Mesenchymal stem cell (in vitro differentiated cells and primary cell): ENCODE data around the gene SPOUT1.

ENCODE experiments used
- DNase-seq: peaks from one replicate; pipeline ENCODE4 v3.0.0-alpha.2; 2013
- H2AFZ ChIP-seq: one replicate; pipeline ENCODE4 v1.6.1; 2013; ENCODE audit warnings: low read depth, mild to moderate bottlenecking, control low read depth, inconsistent platforms, low read length, moderate library complexity
- H2AK5ac ChIP-seq: 2 replicates; pipeline ENCODE4 v1.6.1; 2013; ENCODE audit warnings: low read length, moderate library complexity, mild to moderate bottlenecking, inconsistent platforms; ENCODE audit not compliant: severe bottlenecking
- H2BK120ac ChIP-seq: one replicate; pipeline ENCODE4 v1.6.1; 2013; ENCODE audit warnings: low read depth, mild to moderate bottlenecking, inconsistent platforms, low read length, moderate library complexity
- H2BK12ac ChIP-seq, 2 experiments: one replicate each; pipeline ENCODE4 v1.6.1; 2013; ENCODE audit warnings: inconsistent platforms in 2 of 2, low read length in 2 of 2, mild to moderate bottlenecking in 2 of 2, moderate library complexity in 2 of 2, control low read depth in 1 of 2
- H2BK15ac ChIP-seq: one replicate; pipeline ENCODE4 v1.6.1; 2013; ENCODE audit warnings: mild to moderate bottlenecking, low read depth, inconsistent platforms; ENCODE audit not compliant: poor library complexity, severe bottlenecking
- H2BK5ac ChIP-seq: 2 replicates; pipeline ENCODE4 v1.6.1; 2013; ENCODE audit warnings: low read depth, mild to moderate bottlenecking, low read length, control low read depth, inconsistent platforms; ENCODE audit not compliant: poor library complexity, severe bottlenecking
- H3K14ac ChIP-seq, 2 experiments: one replicate each; pipeline ENCODE4 v1.6.1; 2013; ENCODE audit warnings: inconsistent platforms in 2 of 2, low read length in 2 of 2, control low read depth in 1 of 2, mild to moderate bottlenecking in 1 of 2, moderate library complexity in 1 of 2
- H3K18ac ChIP-seq, 2 experiments: one replicate each; pipeline ENCODE4 v1.6.1; 2013; ENCODE audit warnings: inconsistent platforms in 2 of 2, low read length in 2 of 2, control low read depth in 1 of 2, low read depth in 1 of 2, mild to moderate bottlenecking in 1 of 2
- H3K23ac ChIP-seq, 2 experiments: one replicate each; pipeline ENCODE4 v1.6.1; 2013; ENCODE audit warnings: inconsistent platforms in 2 of 2, low read length in 2 of 2, mild to moderate bottlenecking in 2 of 2, moderate library complexity in 2 of 2, control low read depth in 1 of 2
- H3K27ac ChIP-seq: 2 replicates; pipeline ENCODE4 v1.5.1; 2013; ENCODE audit warnings: mild to moderate bottlenecking, moderate library complexity, low read length, control low read depth, inconsistent platforms; ENCODE audit not compliant: poor library complexity, severe bottlenecking
- H3K27me3 ChIP-seq, 2 experiments: 2 replicates each; pipeline versions ENCODE4 v1.6.1 to v1.7.0; 2013; ENCODE audit warnings: low read length in 2 of 2, mild to moderate bottlenecking in 2 of 2, moderate library complexity in 2 of 2, control low read depth in 1 of 2, inconsistent platforms in 1 of 2; ENCODE audit not compliant: control insufficient read depth in 1 of 2, insufficient read depth in 1 of 2
- H3K36me3 ChIP-seq, 2 experiments: 2 replicates each; pipeline versions ENCODE4 v1.6.1 to v1.7.0; 2013; ENCODE audit warnings: low read length in 2 of 2, control low read depth in 1 of 2, inconsistent platforms in 1 of 2, low read depth in 1 of 2, mild to moderate bottlenecking in 1 of 2; ENCODE audit not compliant: insufficient read depth in 2 of 2, control insufficient read depth in 1 of 2
- H3K4ac ChIP-seq, 2 experiments: one replicate each; pipeline ENCODE4 v1.6.1; 2013; ENCODE audit warnings: inconsistent platforms in 2 of 2, low read length in 2 of 2, mild to moderate bottlenecking in 2 of 2, moderate library complexity in 2 of 2, control low read depth in 1 of 2, low read depth in 1 of 2
- H3K4me1 ChIP-seq: 2 replicates; pipeline ENCODE4 v1.6.1; 2013; ENCODE audit warnings: low read depth, low read length, control low read depth; ENCODE audit not compliant: control insufficient read depth, insufficient read depth
- H3K4me2 ChIP-seq: 2 replicates; pipeline ENCODE4 v1.6.1; 2013; ENCODE audit warnings: low read length, mild to moderate bottlenecking, inconsistent platforms; ENCODE audit not compliant: poor library complexity, severe bottlenecking
- H3K4me3 ChIP-seq, 2 experiments: 2 replicates each; pipeline versions ENCODE4 v1.5.1 to v1.7.0; 2013; ENCODE audit warnings: low read length in 2 of 2, mild to moderate bottlenecking in 2 of 2, control low read depth in 1 of 2, low read depth in 1 of 2; ENCODE audit not compliant: insufficient read depth in 1 of 2
- H3K79me1 ChIP-seq: replicated peaks from 2 replicates; pipeline ENCODE4 v1.6.1; 2013; ENCODE audit warnings: mild to moderate bottlenecking, control low read depth, low read length, inconsistent platforms; ENCODE audit not compliant: poor library complexity, severe bottlenecking
- H3K9ac ChIP-seq: 2 replicates; pipeline ENCODE4 v1.7.0; 2013; ENCODE audit warnings: mild to moderate bottlenecking, low read length, moderate library complexity
- H3K9me3 ChIP-seq: 2 replicates; pipeline ENCODE4 v1.7.0; 2013; ENCODE audit warnings: mild to moderate bottlenecking, low read length; ENCODE audit not compliant: control insufficient read depth
- H4K8ac ChIP-seq: one replicate; pipeline ENCODE4 v1.6.1; 2013; ENCODE audit warnings: inconsistent platforms, mild to moderate bottlenecking, low read length, moderate library complexity
- H4K91ac ChIP-seq: one replicate; pipeline ENCODE4 v1.6.1; 2013; ENCODE audit warnings: mild to moderate bottlenecking, low read length, inconsistent platforms
- WGBS: methylation state at CpG from one replicate; pipeline ENCODE4 v1.1.7; 2013; ENCODE audit warnings: mixed read lengths; 5-methylcytosine and 5-hydroxymethylcytosine counted together

SPOUT1 gene

DNA sequence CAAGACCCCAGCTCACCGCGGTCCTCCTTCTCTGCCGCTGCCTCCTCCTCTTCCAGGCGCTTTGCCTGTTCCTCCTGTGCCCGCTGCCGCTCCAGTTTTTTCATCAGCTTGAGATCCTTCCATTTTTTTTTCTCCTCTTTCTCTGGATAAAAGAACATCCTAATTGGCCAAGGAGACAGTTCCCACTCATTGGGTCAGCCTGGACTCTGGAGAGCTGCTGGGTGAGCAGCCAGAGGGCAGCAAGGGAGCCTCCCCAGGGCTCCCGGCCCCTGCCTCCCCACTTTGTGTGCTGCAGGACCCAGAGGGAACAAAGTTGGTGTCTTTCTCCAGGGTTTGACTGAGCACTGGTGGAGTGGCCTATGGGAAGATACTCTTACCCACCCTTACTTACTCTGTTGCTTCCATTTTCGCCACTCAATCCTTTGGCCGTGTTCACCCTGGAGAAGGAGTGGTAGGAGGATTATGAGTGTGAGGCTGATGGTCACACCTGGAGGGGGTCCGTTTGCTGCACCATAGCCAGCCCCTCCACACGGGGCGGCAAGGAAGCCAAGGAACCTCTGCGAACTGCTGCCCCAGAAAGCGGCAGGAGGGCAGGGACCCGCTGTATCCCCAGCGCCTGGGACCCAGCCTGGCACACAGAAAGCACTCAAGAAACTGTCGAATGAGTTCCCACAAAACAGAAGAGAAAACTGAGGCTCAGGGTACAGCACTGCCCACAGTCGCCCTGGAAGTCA, 708 bp downstream of the SPOUT1 start:
- H2AFZ ChIP-seq = peak overlapping the region; percentile 57
- peak overlapping the region; percentile 47 for H4K8ac ChIP-seq
- 36% methylated on average over 17 of the region's 18 CpGs for WGBS
- H3K14ac ChIP-seq = peak overlapping the region in 1 of 2 experiments; percentile 91
- no peak overlapping the region for H2AK5ac ChIP-seq
- peak overlapping the region; percentile 97 for H3K4me2 ChIP-seq
- no peak overlapping the region for H2BK12ac ChIP-seq
- peaks cover 46 to 52% of the 10 kb centered on the region in 2 experiments for H3K36me3 ChIP-seq
- peak overlapping the region; percentile 76 for H2BK120ac ChIP-seq
- no peak overlapping the region for H2BK15ac ChIP-seq
- no peaks in the 10 kb centered on the region for H3K27me3 ChIP-seq
- DNase-seq = peak; percentile 25
- peak overlapping the region in 1 of 2 experiments; percentile 94 for H3K23ac ChIP-seq
- H3K9ac ChIP-seq = peak overlapping the region; percentile 92
- H3K27ac ChIP-seq = peak overlapping the region; percentile 37
- H3K4me3 ChIP-seq = peak overlapping the region; percentile 92 to 93
- H3K9me3 ChIP-seq = no peaks in the 10 kb centered on the region
- H3K4me1 ChIP-seq = peaks cover 10% of the 10 kb centered on the region
- H4K91ac ChIP-seq = no peak overlapping the region
- H3K18ac ChIP-seq = peak overlapping the region; percentile 45 to 96
- H3K79me1 ChIP-seq = peaks cover 20% of the 10 kb centered on the region
- peak overlapping the region; percentile 71 to 85 for H3K4ac ChIP-seq
- H2BK5ac ChIP-seq = peak overlapping the region; percentile 47

GRCh38 chr9:128828267-128828666, 1.3 kb downstream of the SPOUT1 start:
- Histone ChIP-seq H3K9ac (peak overlapping the region; percentile 92), H2BK12ac (no peak overlapping the region), H3K4me2 (no peak overlapping the region), H3K18ac (no peak overlapping the region), H4K91ac (no peak overlapping the region), H2AFZ (no peak overlapping the region), H3K4ac (no peak overlapping the region), H3K27ac (no peak overlapping the region), H2BK120ac (no peak overlapping the region), H3K14ac (no peak overlapping the region), H3K4me1 (peaks cover 10% of the 10 kb centered on the region), H3K36me3 (peaks cover 46 to 53% of the 10 kb centered on the region in 2 experiments), H2BK5ac (no peak overlapping the region), H3K23ac (no peak overlapping the region), H3K4me3 (peak overlapping the region in 1 of 2 experiments; percentile 93), H2BK15ac (no peak overlapping the region), H4K8ac (peak overlapping the region; percentile 47), H3K79me1 (peaks cover 24% of the 10 kb centered on the region), H3K27me3 (no peaks in the 10 kb centered on the region), H3K9me3 (no peaks in the 10 kb centered on the region), H2AK5ac (no peak overlapping the region)
- 96% methylated on average over 8 of the region's 8 CpGs for WGBS
- DNase-seq = no peak

GRCh38 chr9:128825923-128826700, 3.5 kb downstream of the SPOUT1 start:
- no peak overlapping the region for H2BK5ac ChIP-seq
- H3K4me3 ChIP-seq = no peak overlapping the region
- WGBS = 97% methylated on average over 22 of the region's 22 CpGs
- no peak overlapping the region for H2BK15ac ChIP-seq
- peaks cover 28% of the 10 kb centered on the region for H3K79me1 ChIP-seq
- no peak overlapping the region for H3K14ac ChIP-seq
- H2BK12ac ChIP-seq = no peak overlapping the region
- no peak overlapping the region for H3K9ac ChIP-seq
- no peak overlapping the region for H3K27ac ChIP-seq
- no peak for DNase-seq
- no peak overlapping the region for H3K23ac ChIP-seq
- no peak overlapping the region for H3K4ac ChIP-seq
- H3K36me3 ChIP-seq = peaks cover 64 to 65% of the 10 kb centered on the region in 2 experiments
- no peak overlapping the region for H2BK120ac ChIP-seq
- H3K4me1 ChIP-seq = peaks cover 10% of the 10 kb centered on the region
- H2AFZ ChIP-seq = no peak overlapping the region
- no peak overlapping the region for H3K18ac ChIP-seq
- H3K9me3 ChIP-seq = no peaks in the 10 kb centered on the region
- H3K4me2 ChIP-seq = no peak overlapping the region
- no peak overlapping the region for H2AK5ac ChIP-seq
- H3K27me3 ChIP-seq = no peaks in the 10 kb centered on the region
- no peak overlapping the region for H4K91ac ChIP-seq
- H4K8ac ChIP-seq = no peak overlapping the region

DNA sequence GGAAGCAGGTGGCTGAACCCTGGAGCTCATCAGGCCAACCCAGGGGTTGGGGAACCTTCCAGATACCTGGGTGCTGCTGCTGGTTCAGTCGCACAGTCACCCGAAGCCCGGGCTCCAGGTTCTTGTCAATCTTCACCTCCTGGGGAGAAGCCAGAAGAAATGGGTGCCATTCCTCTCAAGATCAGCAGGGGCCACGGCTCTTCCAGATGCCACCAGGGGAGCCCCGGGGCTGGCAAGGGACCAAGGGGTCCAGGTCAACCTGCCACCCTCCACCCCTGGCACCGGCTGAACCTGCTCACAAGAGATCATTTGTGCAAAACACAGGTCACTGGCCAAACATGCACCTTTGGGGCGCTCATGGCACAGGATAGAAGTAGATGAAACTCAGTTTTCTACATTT, 4.7 kb downstream of the SPOUT1 start:
- Histone ChIP-seq H3K4me2 (no peak overlapping the region), H4K91ac (no peak overlapping the region), H2BK5ac (no peak overlapping the region), H3K4me1 (peaks cover 12% of the 10 kb centered on the region), H3K9ac (no peak overlapping the region), H3K4ac (no peak overlapping the region), H3K14ac (no peak overlapping the region), H3K9me3 (no peaks in the 10 kb centered on the region), H2AFZ (no peak overlapping the region), H2BK12ac (no peak overlapping the region), H3K23ac (no peak overlapping the region), H3K4me3 (no peak overlapping the region), H3K79me1 (peaks cover 28% of the 10 kb centered on the region), H3K27ac (no peak overlapping the region), H2BK120ac (no peak overlapping the region), H3K36me3 (peaks cover 65 to 69% of the 10 kb centered on the region in 2 experiments), H2AK5ac (no peak overlapping the region), H2BK15ac (no peak overlapping the region), H3K27me3 (no peaks in the 10 kb centered on the region), H3K18ac (no peak overlapping the region), H4K8ac (no peak overlapping the region)
- WGBS = 93% methylated on average over 7 of the region's 7 CpGs
- no peak for DNase-seq
